Lower lobe of right lung (tissue), 2 donors: Measurements from ENCODE around the gene AKTIP. TPM values are rescaled to one million over a fixed set of nuclear protein-coding genes. Genes with fewer than 3 reads are reported as not detected.

Experiments used
- ATAC-seq, 2 donors: fragments of 200-7000 bp; cut with Tn5 transposase; one replicate each; pipeline ENCODE4 v1.9.1; 2020 to 2022; ENCODE audit warnings: mild to moderate bottlenecking in 2 of 2, moderate library complexity in 2 of 2
- DNase-seq: peaks from one replicate; pipeline ENCODE4 v3.0.0-alpha.2; 2020
- H3K27ac ChIP-seq: fragments of 200-600 bp; one replicate; pipeline ENCODE4 v1.8.0; 2022
- H3K27me3 ChIP-seq: fragments of 200-600 bp; one replicate; pipeline ENCODE4 v1.8.0; 2022; ENCODE audit warnings: low read depth
- H3K36me3 ChIP-seq: fragments of 200-600 bp; one replicate; pipeline ENCODE4 v1.8.0; 2022; ENCODE audit warnings: mild to moderate bottlenecking
- H3K4me1 ChIP-seq: fragments of 200-600 bp; one replicate; pipeline ENCODE4 v1.8.0; 2022
- H3K4me3 ChIP-seq: fragments of 200-600 bp; one replicate; pipeline ENCODE4 v1.8.0; 2022; ENCODE audit warnings: mild to moderate bottlenecking
- H3K9me3 ChIP-seq: fragments of 200-600 bp; one replicate; pipeline ENCODE4 v1.8.0; 2022
- intact Hi-C: fragments of 100-400 bp; cut with DNase I; formaldehyde crosslinking; loops from one replicate; pipeline ENCODE4 v1.11.0; 2022
- total RNA-seq: library from RNA; stranded (reverse); fragmentation: NEBNext Ultra II Directional; extraction: Animal tissue kit (Norgen Biotek cat#: 25700); gene quantifications from one replicate; pipeline ENCODE4 v1.2.1, GENCODE V29; 2021
- TF ChIP-seq, protein P1 (sequence below): fragments of 200-600 bp; IDR thresholded peaks from one replicate; pipeline ENCODE4 v1.8.0; 2022; ENCODE audit warnings: antibody characterized with exemption, mild to moderate bottlenecking
- donor health status: DM: no; HTN: yes; CAD: no; lungs with severe emphysema.

The AKTIP gene
- total RNA-seq, 1 donor from 2014 or later, result 43.7 TPM

DNA sequence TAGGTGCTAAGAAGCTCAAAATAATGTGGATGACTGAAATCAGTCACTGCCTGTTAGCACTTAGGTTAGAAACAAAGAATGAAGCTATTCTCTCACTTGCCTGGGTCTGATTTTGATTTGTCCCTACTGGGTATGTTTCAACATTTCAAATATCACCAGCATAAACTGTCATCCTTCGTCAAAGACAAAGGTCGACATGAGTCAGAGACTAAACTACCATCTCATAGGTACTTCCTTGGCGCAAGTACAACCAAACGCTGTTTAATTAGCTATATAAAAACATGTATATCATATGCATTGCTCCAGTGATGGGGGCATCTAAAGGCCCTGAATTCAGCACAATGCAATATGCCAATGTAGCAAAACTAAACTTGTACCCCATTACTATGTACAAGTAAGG is 4.0 kb downstream of the AKTIP start:
- intact Hi-C loops, result no loop called here
- no peak for ATAC-seq
- Histone ChIP-seq H3K4me1 (peaks cover 16% of the 10 kb centered on the region), H3K9me3 (no peaks in the 10 kb centered on the region), H3K36me3 (peaks cover 58% of the 10 kb centered on the region), H3K4me3 (no peak overlapping the region), H3K27ac (no peak overlapping the region), H3K27me3 (no peaks in the 10 kb centered on the region)
- TF ChIP-seq, protein P1, sequence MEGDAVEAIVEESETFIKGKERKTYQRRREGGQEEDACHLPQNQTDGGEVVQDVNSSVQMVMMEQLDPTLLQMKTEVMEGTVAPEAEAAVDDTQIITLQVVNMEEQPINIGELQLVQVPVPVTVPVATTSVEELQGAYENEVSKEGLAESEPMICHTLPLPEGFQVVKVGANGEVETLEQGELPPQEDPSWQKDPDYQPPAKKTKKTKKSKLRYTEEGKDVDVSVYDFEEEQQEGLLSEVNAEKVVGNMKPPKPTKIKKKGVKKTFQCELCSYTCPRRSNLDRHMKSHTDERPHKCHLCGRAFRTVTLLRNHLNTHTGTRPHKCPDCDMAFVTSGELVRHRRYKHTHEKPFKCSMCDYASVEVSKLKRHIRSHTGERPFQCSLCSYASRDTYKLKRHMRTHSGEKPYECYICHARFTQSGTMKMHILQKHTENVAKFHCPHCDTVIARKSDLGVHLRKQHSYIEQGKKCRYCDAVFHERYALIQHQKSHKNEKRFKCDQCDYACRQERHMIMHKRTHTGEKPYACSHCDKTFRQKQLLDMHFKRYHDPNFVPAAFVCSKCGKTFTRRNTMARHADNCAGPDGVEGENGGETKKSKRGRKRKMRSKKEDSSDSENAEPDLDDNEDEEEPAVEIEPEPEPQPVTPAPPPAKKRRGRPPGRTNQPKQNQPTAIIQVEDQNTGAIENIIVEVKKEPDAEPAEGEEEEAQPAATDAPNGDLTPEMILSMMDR, result no peak
- DNase-seq, result no peak

DNA sequence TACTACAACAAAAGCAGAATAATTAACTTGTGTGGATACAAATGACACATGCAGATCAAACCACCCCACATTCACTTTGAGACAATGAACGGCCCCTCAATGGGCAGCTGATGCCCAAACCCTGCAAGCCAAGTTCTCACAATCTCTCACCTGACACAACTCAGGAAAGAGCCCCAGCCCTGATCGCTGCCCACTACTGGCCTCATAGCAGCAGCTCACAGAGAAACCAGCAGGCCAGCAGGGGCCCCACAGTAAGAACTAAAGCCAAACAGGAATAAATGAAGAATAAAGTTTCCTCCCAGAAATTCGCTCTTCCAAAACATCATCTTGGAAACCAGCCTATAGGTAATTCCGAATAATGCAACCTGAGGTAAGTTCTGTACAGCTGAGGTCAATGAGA is 7.7 kb downstream of the AKTIP start:
- TF ChIP-seq, protein P1, result no peak
- Histone ChIP-seq H3K4me3 (no peak overlapping the region), H3K4me1 (no peaks in the 10 kb centered on the region), H3K9me3 (no peaks in the 10 kb centered on the region), H3K27me3 (no peaks in the 10 kb centered on the region), H3K36me3 (peaks cover 95% of the 10 kb centered on the region), H3K27ac (no peak overlapping the region)
- intact Hi-C loops, result no loop called here
- ATAC-seq, result no peak
- DNase-seq, result no peak

DNA sequence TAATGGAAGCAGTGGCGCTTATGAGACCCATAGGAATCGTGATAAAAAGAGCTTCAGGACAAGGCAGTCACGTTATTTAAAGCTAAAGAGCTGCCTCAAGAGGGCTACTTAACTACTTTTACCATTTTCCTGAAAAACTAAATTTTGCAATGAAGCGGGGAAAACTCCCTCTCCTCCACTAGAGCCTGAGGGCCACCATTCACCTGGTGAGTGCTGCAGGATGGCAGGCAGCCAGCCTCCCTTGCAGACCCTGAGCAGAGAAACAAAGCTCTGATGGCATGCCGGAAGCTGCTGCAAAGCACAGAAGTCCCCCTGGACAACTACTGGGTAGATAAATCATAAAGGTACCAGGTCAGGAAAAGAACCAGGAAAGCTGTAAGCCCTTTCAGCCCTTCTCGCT is 8.4 kb downstream of the AKTIP start:
- TF ChIP-seq, protein P1, result no peak
- H3K9me3 ChIP-seq, result no peaks in the 10 kb centered on the region
- intact Hi-C loops, result no loop called here
- H3K4me1 ChIP-seq, result no peaks in the 10 kb centered on the region
- peaks cover 100% of the 10 kb centered on the region for H3K36me3 ChIP-seq
- no peak for ATAC-seq
- DNase-seq, result no peak
- H3K4me3 ChIP-seq, result no peak overlapping the region
- no peaks in the 10 kb centered on the region for H3K27me3 ChIP-seq
- no peak overlapping the region for H3K27ac ChIP-seq

GRCh38 chr16:53492503-53492902 is 10.5 kb downstream of the AKTIP start:
- ATAC-seq (no peak), DNase-seq (no peak)
- Histone ChIP-seq H3K9me3 (no peaks in the 10 kb centered on the region), H3K36me3 (peaks cover 98% of the 10 kb centered on the region), H3K4me1 (no peaks in the 10 kb centered on the region), H3K27ac (no peak overlapping the region), H3K4me3 (no peak overlapping the region), H3K27me3 (no peaks in the 10 kb centered on the region)
- TF ChIP-seq, protein P1, result no peak
- intact Hi-C loops, result no loop called here

- Histone ChIP-seq H3K9me3 (peaks cover 2% of the 10 kb centered on the region), H3K4me1 (no peaks in the 10 kb centered on the region), H3K4me3 (no peak overlapping the region), H3K27me3 (no peaks in the 10 kb centered on the region), H3K36me3 (peaks cover 95% of the 10 kb centered on the region), H3K27ac (no peak overlapping the region)
- TF ChIP-seq, protein P1, result no peak
- no peak for ATAC-seq
- no peak for DNase-seq
- intact Hi-C loops, result no loop called here
Measured at GRCh38 chr16:53489755-53490154, 13.3 kb downstream of the AKTIP start.

DNA sequence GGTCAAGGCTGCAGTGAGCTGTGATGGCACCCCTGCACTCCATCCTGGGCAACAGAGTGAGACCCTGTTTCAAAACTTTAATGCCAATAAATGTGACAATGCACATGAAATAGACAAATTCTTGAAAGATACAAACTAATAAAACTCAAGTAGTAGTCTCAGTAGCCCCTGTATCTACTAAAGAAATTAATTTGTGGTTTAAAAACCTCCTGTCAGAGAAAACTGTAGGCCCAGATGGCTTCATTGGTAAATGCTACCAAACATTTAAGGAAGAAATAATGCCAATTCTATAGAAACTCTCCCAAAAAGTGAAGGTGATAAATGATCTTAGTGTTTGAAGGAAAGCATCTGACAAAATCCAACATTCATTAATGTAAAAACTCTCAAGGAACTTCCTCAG is 16.8 kb downstream of the AKTIP start:
- no peaks in the 10 kb centered on the region for H3K4me1 ChIP-seq
- H3K9me3 ChIP-seq, result peaks cover 2% of the 10 kb centered on the region
- intact Hi-C loops, result no loop called here
- no peaks in the 10 kb centered on the region for H3K27me3 ChIP-seq
- TF ChIP-seq, protein P1, result no peak
- H3K36me3 ChIP-seq, result peaks cover 95% of the 10 kb centered on the region
- no peak overlapping the region for H3K4me3 ChIP-seq
- no peak overlapping the region for H3K27ac ChIP-seq
- ATAC-seq (no peak), DNase-seq (no peak)
